ENCODE results near the gene OR13C4.

The OR13C4 gene

GRCh38 chr9:104527109-104527508 lies at the start of gene OR13C4:
TSS of gene OR13C4 (minus strand) at chr9:104527209. CDS start at chr9:104527209, 0 bp downstream.
- no peak for TF ChIP-seq CTCF (IDR thresholded peaks at IDR 0.05)
- no peaks in the 10 kb centered on the region for H3K36me3 ChIP-seq
- DNase-seq, result no peak
- no peaks in the 10 kb centered on the region for H3K27me3 ChIP-seq
- no peak within 1 kb of the TSS for H3K4me3 ChIP-seq
- no peak within 1 kb of the TSS for H3K27ac ChIP-seq
- no peaks in the 10 kb centered on the region for H3K4me1 ChIP-seq
- no peaks in the 10 kb centered on the region for H3K9me3 ChIP-seq
- intact Hi-C loops (cut with DNase I; ENCODE audit: low total_unique reads), result no loop called here

- intact Hi-C loops (cut with DNase I; ENCODE audit: low total_unique reads), result no loop called here
- TF ChIP-seq CTCF (IDR thresholded peaks at IDR 0.05), result no peak
- H3K27ac ChIP-seq, result no peak overlapping the region
- no peak for DNase-seq
- no peaks in the 10 kb centered on the region for H3K27me3 ChIP-seq
- peaks cover 0 to 3% (median 0%) of the 10 kb centered on the region in 3 donors for H3K9me3 ChIP-seq
- no peaks in the 10 kb centered on the region for H3K36me3 ChIP-seq
- no peak overlapping the region for H3K4me3 ChIP-seq
- H3K4me1 ChIP-seq, result no peaks in the 10 kb centered on the region
These were observed 48.4 kb upstream of the OR13C4 start for GRCh38 chr9:104575456-104575855.

- intact Hi-C loops (cut with DNase I; ENCODE audit: low total_unique reads), result no loop called here
- Histone ChIP-seq H3K36me3 (no peaks in the 10 kb centered on the region), H3K4me1 (no peaks in the 10 kb centered on the region), H3K4me3 (no peak overlapping the region), H3K27ac (no peak overlapping the region), H3K27me3 (no peaks in the 10 kb centered on the region), H3K9me3 (peaks cover 0 to 3% (median 0%) of the 10 kb centered on the region in 3 donors)
- TF ChIP-seq CTCF (IDR thresholded peaks at IDR 0.05), result no peak
- no peak for DNase-seq
These were observed 45.6 kb upstream of the OR13C4 start for GRCh38 chr9:104572612-104573011.

- no peaks in the 10 kb centered on the region for H3K27me3 ChIP-seq
- no peak within 1 kb of the TSS for H3K27ac ChIP-seq
- intact Hi-C loops (cut with DNase I; ENCODE audit: low total_unique reads), result no loop called here
- no peak for DNase-seq
- peaks cover 0 to 3% (median 0%) of the 10 kb centered on the region in 3 donors for H3K9me3 ChIP-seq
- no peaks in the 10 kb centered on the region for H3K36me3 ChIP-seq
- H3K4me3 ChIP-seq, result no peak within 1 kb of the TSS
- TF ChIP-seq CTCF (IDR thresholded peaks at IDR 0.05), result no peak
- no peaks in the 10 kb centered on the region for H3K4me1 ChIP-seq
These were observed 41.9 kb upstream of the OR13C4 start, which contains the start of gene OR13C8 for GRCh38 chr9:104568868-104569267. TSS of gene OR13C8 (plus strand) at chr9:104569168. CDS start at chr9:104569168, 0 bp downstream.

GRCh38 chr9:104564358-104564757 lies 37.3 kb upstream of the OR13C4 start:
- Histone ChIP-seq H3K27ac (no peak overlapping the region), H3K4me1 (no peaks in the 10 kb centered on the region), H3K4me3 (no peak overlapping the region), H3K9me3 (peaks cover 0 to 1% (median 0%) of the 10 kb centered on the region in 3 donors), H3K36me3 (no peaks in the 10 kb centered on the region), H3K27me3 (no peaks in the 10 kb centered on the region)
- no peak for TF ChIP-seq CTCF (IDR thresholded peaks at IDR 0.05)
- no peak for DNase-seq
- intact Hi-C loops (cut with DNase I; ENCODE audit: low total_unique reads), result no loop called here
